ENCODE measurements around the gene GGA3. TPM values are rescaled to one million over a fixed set of nuclear protein-coding genes. Genes with fewer than 3 reads are reported as not detected.

The GGA3 gene
- total RNA-seq, 2 experiments from 2014 or later: 68.5 to 70.7 TPM

- Mint-ChIP-seq H3K4me3 (peak overlapping the region; percentile 30), H3K9me3 (no peaks in the 10 kb centered on the region), H3K27me3 (no peaks in the 10 kb centered on the region), H3K36me3 (peaks cover 60% of the 10 kb centered on the region), H3K27ac (peak overlapping the region; percentile 65), H3K4me1 (ENCODE audit: low read depth) (peaks cover 61% of the 10 kb centered on the region)
- ChIA-PET POLR2A (interaction anchor here (1.0 to 3.8 kb wide), 3 partner anchors 17 to 45 kb away, joined by 3 to 45 read pairs (median 3); partner anchors contain the start of genes GGA3, MIF4GD, MRPS7 and SLC25A19), CTCF (interaction anchor here (1.0 to 1.2 kb wide), 3 partner anchors 26 to 130 kb away, joined by 3 to 4 read pairs (median 3); partner anchors contain the start of gene MIF4GD)
- intact Hi-C loops (cut with micrococcal nuclease): no loop called here
- DNase-seq: peak; percentile 44
These were observed 17.1 kb downstream of the GGA3 start for GRCh38 chr17:75244133-75244866.

GRCh38 chr17:75242461-75243042 lies 18.9 kb downstream of the GGA3 start:
- Mint-ChIP-seq H3K4me1 (ENCODE audit: low read depth) (peaks cover 61% of the 10 kb centered on the region), H3K4me3 (peak overlapping the region; percentile 45), H3K27me3 (no peaks in the 10 kb centered on the region), H3K36me3 (peaks cover 69% of the 10 kb centered on the region), H3K27ac (peak overlapping the region; percentile 87), H3K9me3 (no peaks in the 10 kb centered on the region)
- intact Hi-C loops (cut with micrococcal nuclease): no loop called here
- ChIA-PET POLR2A (interaction anchor here (0.5 to 3.8 kb wide), 8 partner anchors 7 to 163 kb away, joined by 3 to 45 read pairs (median 6); partner anchors contain the start of genes ARMC7, GGA3, GRB2 and MIF4GD), CTCF (interaction anchor here (0.6 to 7.3 kb wide), 12 partner anchors 7 to 282 kb away, joined by 3 to 60 read pairs (median 5); partner anchors contain the start of genes GGA3, GRB2, MIF4GD and MRPS7)
- peak; percentile 70 for DNase-seq

GRCh38 chr17:75241996-75242460 lies 19.4 kb downstream of the GGA3 start:
- peak overlapping the region; percentile 87 for H3K27ac Mint-ChIP-seq
- intact Hi-C loops (cut with micrococcal nuclease): no loop called here
- ChIA-PET CTCF (interaction anchor here (0.6 to 7.3 kb wide), 14 partner anchors 7 to 281 kb away, joined by 3 to 60 read pairs (median 4); partner anchors contain the start of genes GGA3, GRB2, MIF4GD and MRPS7), POLR2A (interaction anchor here (1.0 to 3.8 kb wide), 6 partner anchors 8 to 164 kb away, joined by 3 to 45 read pairs (median 8); partner anchors contain the start of genes ARMC7, GGA3, GRB2 and MIF4GD)
- peak overlapping the region; percentile 45 for H3K4me3 Mint-ChIP-seq
- H3K4me1 Mint-ChIP-seq (ENCODE audit: low read depth): peaks cover 59% of the 10 kb centered on the region
- H3K9me3 Mint-ChIP-seq: no peaks in the 10 kb centered on the region
- peak; percentile 76 for DNase-seq
- no peaks in the 10 kb centered on the region for H3K27me3 Mint-ChIP-seq
- H3K36me3 Mint-ChIP-seq: peaks cover 70% of the 10 kb centered on the region

- Mint-ChIP-seq H3K36me3 (peaks cover 69% of the 10 kb centered on the region), H3K9me3 (no peaks in the 10 kb centered on the region), H3K4me3 (no peak overlapping the region), H3K27me3 (no peaks in the 10 kb centered on the region), H3K4me1 (ENCODE audit: low read depth) (peaks cover 55% of the 10 kb centered on the region), H3K27ac (peak overlapping the region; percentile 87)
- no peak for DNase-seq
- intact Hi-C loops (cut with micrococcal nuclease): no loop called here
- CTCF ChIA-PET: interaction anchor here (0.6 to 7.3 kb wide), 11 partner anchors 8 to 164 kb away, joined by 3 to 60 read pairs (median 5); partner anchors contain the start of genes GGA3, GRB2, MIF4GD and MRPS7
- POLR2A ChIA-PET: interaction anchor here (1.0 to 3.8 kb wide), 5 partner anchors 8 to 164 kb away, joined by 3 to 45 read pairs (median 9); partner anchors contain the start of genes ARMC7, GGA3, GRB2 and MIF4GD
These were observed 19.9 kb downstream of the GGA3 start for GRCh38 chr17:75241502-75241901.

- no peak for DNase-seq
- POLR2A ChIA-PET: interaction anchor here (0.6 to 3.6 kb wide), 4 partner anchors 9 to 33 kb away, joined by 3 to 21 read pairs (median 6); partner anchors contain the start of gene MIF4GD
- intact Hi-C loops (cut with micrococcal nuclease): no loop called here
- Mint-ChIP-seq H3K27ac (peak overlapping the region; percentile 58), H3K4me1 (ENCODE audit: low read depth) (peaks cover 53% of the 10 kb centered on the region), H3K9me3 (no peaks in the 10 kb centered on the region), H3K36me3 (peaks cover 69% of the 10 kb centered on the region), H3K4me3 (no peak overlapping the region), H3K27me3 (no peaks in the 10 kb centered on the region)
- CTCF ChIA-PET: interaction anchor here (0.7 to 7.3 kb wide), 11 partner anchors 8 to 176 kb away, joined by 3 to 60 read pairs (median 12); partner anchors contain the start of genes GGA3, MIF4GD, MRPS7 and SUMO2
These were observed 20.3 kb downstream of the GGA3 start for GRCh38 chr17:75241143-75241430.

GRCh38 chr17:75240394-75241142 lies 20.8 kb downstream of the GGA3 start:
- DNase-seq: peak; percentile 55
- CTCF ChIA-PET: interaction anchor here (0.6 to 7.3 kb wide), 18 partner anchors 9 to 215 kb away, joined by 3 to 60 read pairs (median 4); partner anchors contain the start of genes GGA3, MIF4GD, MRPS7 and SLC25A19
- H3K36me3 Mint-ChIP-seq: peaks cover 65% of the 10 kb centered on the region
- no peaks in the 10 kb centered on the region for H3K9me3 Mint-ChIP-seq
- H3K27ac Mint-ChIP-seq: peak overlapping the region; percentile 58
- H3K27me3 Mint-ChIP-seq: no peaks in the 10 kb centered on the region
- H3K4me3 Mint-ChIP-seq: no peak overlapping the region
- POLR2A ChIA-PET: interaction anchor here (0.6 to 3.6 kb wide), 4 partner anchors 9 to 32 kb away, joined by 3 to 21 read pairs (median 6); partner anchors contain the start of gene MIF4GD
- H3K4me1 Mint-ChIP-seq (ENCODE audit: low read depth): peaks cover 52% of the 10 kb centered on the region
- intact Hi-C loops (cut with micrococcal nuclease): no loop called here

GRCh38 chr17:75239778-75240393 lies 21.5 kb downstream of the GGA3 start:
- intact Hi-C loops (cut with micrococcal nuclease): loop anchor here (2.0 kb wide), 1 partner anchor 173 kb away; no protein-coding TSS in a partner anchor
- CTCF ChIA-PET: interaction anchor here (0.6 to 7.3 kb wide), 21 partner anchors 9 to 228 kb away, joined by 3 to 60 read pairs (median 4); partner anchors contain the start of genes GGA3, MIF4GD, MRPL58 and MRPS7
- no peak overlapping the region for H3K4me3 Mint-ChIP-seq
- POLR2A ChIA-PET: interaction anchor here (1.1 to 3.6 kb wide), 5 partner anchors 10 to 31 kb away, joined by 3 to 21 read pairs (median 6); partner anchors contain the start of gene MIF4GD
- no peaks in the 10 kb centered on the region for H3K27me3 Mint-ChIP-seq
- H3K36me3 Mint-ChIP-seq: peaks cover 65% of the 10 kb centered on the region
- no peaks in the 10 kb centered on the region for H3K9me3 Mint-ChIP-seq
- peaks cover 52% of the 10 kb centered on the region for H3K4me1 Mint-ChIP-seq (ENCODE audit: low read depth)
- no peak for DNase-seq
- peak overlapping the region; percentile 58 for H3K27ac Mint-ChIP-seq

- Mint-ChIP-seq H3K4me3 (no peak overlapping the region), H3K27ac (peak overlapping the region; percentile 85), H3K36me3 (peaks cover 68% of the 10 kb centered on the region), H3K27me3 (no peaks in the 10 kb centered on the region), H3K9me3 (no peaks in the 10 kb centered on the region), H3K4me1 (ENCODE audit: low read depth) (peaks cover 46% of the 10 kb centered on the region)
- intact Hi-C loops (cut with micrococcal nuclease): loop anchor here (2.0 kb wide), 1 partner anchor 174 kb away; no protein-coding TSS in a partner anchor
- CTCF ChIA-PET: interaction anchor here (0.8 to 7.3 kb wide), 15 partner anchors 9 to 227 kb away, joined by 3 to 60 read pairs (median 7); partner anchors contain the start of genes GGA3, MIF4GD, MRPL58 and MRPS7
- POLR2A ChIA-PET: interaction anchor here (1.1 to 1.4 kb wide), 2 partner anchors 11 to 22 kb away, joined by 3 to 6 read pairs; no protein-coding TSS in a partner anchor
- no peak for DNase-seq
These were observed 22.2 kb downstream of the GGA3 start for GRCh38 chr17:75239214-75239613.

- peaks cover 41% of the 10 kb centered on the region for H3K4me1 Mint-ChIP-seq (ENCODE audit: low read depth)
- H3K4me3 Mint-ChIP-seq: no peak overlapping the region
- H3K36me3 Mint-ChIP-seq: peaks cover 64% of the 10 kb centered on the region
- peak overlapping the region; percentile 85 for H3K27ac Mint-ChIP-seq
- H3K9me3 Mint-ChIP-seq: no peaks in the 10 kb centered on the region
- ChIA-PET POLR2A (interaction anchor here (1.1 to 1.4 kb wide), 2 partner anchors 11 to 22 kb away, joined by 3 to 6 read pairs; no protein-coding TSS in a partner anchor), CTCF (interaction anchor here (0.6 to 7.3 kb wide), 18 partner anchors 8 to 277 kb away, joined by 3 to 60 read pairs (median 6); partner anchors contain the start of genes GGA3, MIF4GD, MRPL58 and MRPS7)
- intact Hi-C loops (cut with micrococcal nuclease): loop anchor here (2.0 kb wide), 1 partner anchor 174 kb away; no protein-coding TSS in a partner anchor
- no peaks in the 10 kb centered on the region for H3K27me3 Mint-ChIP-seq
- peak; percentile 74 for DNase-seq
These were observed 22.7 kb downstream of the GGA3 start for GRCh38 chr17:75238684-75239191.

- Mint-ChIP-seq H3K27me3 (no peaks in the 10 kb centered on the region), H3K4me3 (no peak overlapping the region), H3K4me1 (ENCODE audit: low read depth) (peaks cover 35% of the 10 kb centered on the region), H3K27ac (peak overlapping the region; percentile 85), H3K9me3 (no peaks in the 10 kb centered on the region), H3K36me3 (peaks cover 61% of the 10 kb centered on the region)
- POLR2A ChIA-PET: interaction anchor here (1.5 kb wide), 1 partner anchor 12 kb away, joined by 5 read pairs; no protein-coding TSS in a partner anchor
- CTCF ChIA-PET: interaction anchor here (0.6 to 7.3 kb wide), 16 partner anchors 9 to 298 kb away, joined by 3 to 60 read pairs (median 6); partner anchors contain the start of genes GGA3, MIF4GD and MRPS7
- intact Hi-C loops (cut with micrococcal nuclease): loop anchor here (2.0 kb wide), 1 partner anchor 175 kb away; no protein-coding TSS in a partner anchor
- no peak for DNase-seq
These were observed 23.3 kb downstream of the GGA3 start for GRCh38 chr17:75238020-75238580.

Data from activated CD4-positive, alpha-beta memory T cell treated with anti-CD3 and anti-CD28 coated beads for 36 hours (primary cell).